Caco-2 (cell line): Measurements from ENCODE around the gene AZU1. TPM values are rescaled to one million over a fixed set of nuclear protein-coding genes. Genes with fewer than 3 reads are reported as not detected.

ENCODE experiments used
- BruUV-seq: library from RNA; stranded (reverse); fragments of 400-500 nt; replicated peaks from 2 replicates; lab custom pipeline; 2021; lab: Mats Ljungman, UMichigan
- CTCF ChIA-PET: fragments of 300-600 bp; sonication (Branson Sonifier 250); formaldehyde crosslinking; loops from one replicate; lab custom pipeline; 2022; ENCODE audit warnings: antibody characterized with exemption; lab: Charles Lee
- POLR2A ChIA-PET: fragments of 300-600 bp; sonication (Branson Sonifier 250); formaldehyde crosslinking; loops from one replicate; lab custom pipeline; 2022; ENCODE audit warnings: antibody characterized with exemption; lab: Charles Lee
- DNase-seq, 2 experiments: peaks; one replicate each; pipeline versions ENCODE4 v3.0.0 to v3.0.0-alpha.2; 2020 to 2022
- H3K27me3 ChIP-seq: replicated peaks from 2 replicates; pipeline ENCODE4 v1.6.0; 2011; ENCODE audit warnings: low read length; ENCODE audit not compliant: control insufficient read depth, insufficient read depth
- H3K36me3 ChIP-seq: 2 replicates; pipeline ENCODE4 v1.5.1; 2011; ENCODE audit warnings: low read length; ENCODE audit not compliant: control insufficient read depth, insufficient read depth
- H3K4me1 ChIP-seq: fragments of 250-450 bp; sonication (Bioruptor Pico); 2 replicates; pipeline ENCODE4 v1.5.1; 2020; ENCODE audit warnings: mild to moderate bottlenecking
- H3K4me3 ChIP-seq: 2 replicates; pipeline ENCODE4 v1.5.1; 2011; ENCODE audit warnings: low read depth, mild to moderate bottlenecking, control low read depth, low read length
- H3K9me3 ChIP-seq: fragments of 250-450 bp; sonication (Bioruptor Pico); 2 replicates; pipeline ENCODE4 v1.5.1; 2020; ENCODE audit warnings: mild to moderate bottlenecking, moderate library complexity
- H3K27ac Mint-ChIP-seq: one replicate; pipeline ENCODE4 v1.8.0; 2022; ENCODE audit warnings: mixed read lengths; ENCODE audit not compliant: unreplicated experiment
- H3K27me3 Mint-ChIP-seq: one replicate; pipeline ENCODE4 v1.8.0; 2022; ENCODE audit warnings: mixed read lengths; ENCODE audit not compliant: insufficient read depth, unreplicated experiment
- H3K36me3 Mint-ChIP-seq: one replicate; pipeline ENCODE4 v1.8.0; 2022; ENCODE audit warnings: mild to moderate bottlenecking, mixed read lengths; ENCODE audit not compliant: insufficient read depth, unreplicated experiment
- H3K4me1 Mint-ChIP-seq: one replicate; pipeline ENCODE4 v1.8.0; 2022; ENCODE audit warnings: low read depth, mixed read lengths; ENCODE audit not compliant: unreplicated experiment
- H3K4me3 Mint-ChIP-seq: one replicate; pipeline ENCODE4 v1.8.0; 2022; ENCODE audit warnings: mild to moderate bottlenecking, moderate library complexity, mixed read lengths; ENCODE audit not compliant: unreplicated experiment
- H3K9me3 Mint-ChIP-seq: one replicate; pipeline ENCODE4 v1.8.0; 2022; ENCODE audit warnings: mixed read lengths; ENCODE audit not compliant: unreplicated experiment
- intact Hi-C: fragments of 100-400 bp; cut with micrococcal nuclease; formaldehyde crosslinking; loops from one replicate; pipeline ENCODE4 v1.10.0; 2022; ENCODE audit not compliant: unreplicated experiment
- total RNA-seq: library from RNA; stranded (reverse); gene quantifications from 2 replicates; pipeline ENCODE4 v1.2.3, GENCODE V29; 2022
- TF ChIP-seq, protein P1 (sequence below), 2 experiments: fragments of 200-600 bp in 1 of 2; IDR thresholded peaks; 1 replicate in 1 of 2; 2 replicates in 1 of 2; pipeline versions ENCODE4 v1.5.1 to v1.8.0; 2011 to 2022; ENCODE audit warnings: antibody characterized with exemption in 1 of 2, control low read depth in 1 of 2, inconsistent platforms in 1 of 2, low read depth in 1 of 2, low read length in 1 of 2, mild to moderate bottlenecking in 1 of 2, moderate library complexity in 1 of 2; ENCODE audit not compliant: insufficient read depth in 1 of 2, severe bottlenecking in 1 of 2, unreplicated experiment in 1 of 2

AZU1 gene
- total RNA-seq, 1 experiment from 2014 or later = not detected

DNA sequence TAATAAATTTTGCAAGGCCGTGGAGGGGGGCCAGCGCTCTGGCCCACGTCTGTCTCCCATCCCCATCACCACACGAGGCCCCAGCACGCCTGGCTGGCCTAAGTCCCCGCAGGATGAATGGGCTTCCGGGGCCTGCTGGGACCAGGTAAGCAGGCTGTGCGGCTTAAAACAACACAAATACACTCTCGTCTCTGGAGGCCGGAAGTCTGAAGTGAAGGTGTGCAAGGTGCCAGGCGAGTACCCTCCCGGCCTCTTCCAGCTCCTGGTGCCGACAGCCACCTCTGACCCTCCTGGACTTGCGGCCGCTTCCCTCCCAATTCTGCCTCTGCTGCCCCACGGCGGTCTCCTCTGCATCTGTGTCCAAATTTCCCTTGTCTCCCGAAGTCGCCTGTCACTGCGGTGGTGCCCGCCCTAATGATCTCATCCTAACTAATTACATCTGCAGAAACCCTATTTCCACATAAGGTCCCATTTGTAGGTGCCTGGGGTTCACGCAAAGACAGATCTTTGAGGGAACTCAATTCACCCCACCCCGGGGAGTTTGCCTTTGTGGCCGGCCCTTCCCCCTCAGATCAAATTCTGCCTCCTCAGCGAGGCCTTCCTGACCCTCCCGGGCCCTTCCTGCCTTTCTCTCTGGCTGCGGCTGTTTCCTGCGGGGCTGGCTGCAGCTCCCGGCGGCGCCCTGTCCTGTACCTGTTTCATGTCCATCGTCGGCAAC is 38.5 kb upstream of the AZU1 start:
- peaks cover 12% of the 10 kb centered on the region for H3K4me1 Mint-ChIP-seq
- no peaks in the 10 kb centered on the region for H3K27me3 Mint-ChIP-seq
- peaks cover 5% of the 10 kb centered on the region; the same call in 1 of the 2 replicates for H3K4me1 ChIP-seq
- TF ChIP-seq, protein P1, sequence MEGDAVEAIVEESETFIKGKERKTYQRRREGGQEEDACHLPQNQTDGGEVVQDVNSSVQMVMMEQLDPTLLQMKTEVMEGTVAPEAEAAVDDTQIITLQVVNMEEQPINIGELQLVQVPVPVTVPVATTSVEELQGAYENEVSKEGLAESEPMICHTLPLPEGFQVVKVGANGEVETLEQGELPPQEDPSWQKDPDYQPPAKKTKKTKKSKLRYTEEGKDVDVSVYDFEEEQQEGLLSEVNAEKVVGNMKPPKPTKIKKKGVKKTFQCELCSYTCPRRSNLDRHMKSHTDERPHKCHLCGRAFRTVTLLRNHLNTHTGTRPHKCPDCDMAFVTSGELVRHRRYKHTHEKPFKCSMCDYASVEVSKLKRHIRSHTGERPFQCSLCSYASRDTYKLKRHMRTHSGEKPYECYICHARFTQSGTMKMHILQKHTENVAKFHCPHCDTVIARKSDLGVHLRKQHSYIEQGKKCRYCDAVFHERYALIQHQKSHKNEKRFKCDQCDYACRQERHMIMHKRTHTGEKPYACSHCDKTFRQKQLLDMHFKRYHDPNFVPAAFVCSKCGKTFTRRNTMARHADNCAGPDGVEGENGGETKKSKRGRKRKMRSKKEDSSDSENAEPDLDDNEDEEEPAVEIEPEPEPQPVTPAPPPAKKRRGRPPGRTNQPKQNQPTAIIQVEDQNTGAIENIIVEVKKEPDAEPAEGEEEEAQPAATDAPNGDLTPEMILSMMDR (IDR thresholded peaks at IDR 0.05; ENCODE audit: insufficient read depth in 1 of 2, low read depth in 1 of 2, low read length in 1 of 2, severe bottlenecking in 1 of 2, unreplicated experiment in 1 of 2) = no peak
- POLR2A ChIA-PET = no interaction called here
- DNase-seq = no peak
- CTCF ChIA-PET = no interaction called here
- H3K9me3 Mint-ChIP-seq = no peaks in the 10 kb centered on the region
- H3K36me3 ChIP-seq = no peaks in the 10 kb centered on the region; the same call in 1 of the 2 replicates
- no peaks in the 10 kb centered on the region for H3K27me3 ChIP-seq
- BruUV-seq = no TSS peak
- intact Hi-C loops = no loop called here
- H3K9me3 ChIP-seq = no peaks in the 10 kb centered on the region
- H3K4me3 ChIP-seq = no peak overlapping the region
- H3K4me3 Mint-ChIP-seq = no peak overlapping the region
- H3K36me3 Mint-ChIP-seq = peaks cover 88% of the 10 kb centered on the region
- H3K27ac Mint-ChIP-seq = peak overlapping the region; percentile 71

DNA sequence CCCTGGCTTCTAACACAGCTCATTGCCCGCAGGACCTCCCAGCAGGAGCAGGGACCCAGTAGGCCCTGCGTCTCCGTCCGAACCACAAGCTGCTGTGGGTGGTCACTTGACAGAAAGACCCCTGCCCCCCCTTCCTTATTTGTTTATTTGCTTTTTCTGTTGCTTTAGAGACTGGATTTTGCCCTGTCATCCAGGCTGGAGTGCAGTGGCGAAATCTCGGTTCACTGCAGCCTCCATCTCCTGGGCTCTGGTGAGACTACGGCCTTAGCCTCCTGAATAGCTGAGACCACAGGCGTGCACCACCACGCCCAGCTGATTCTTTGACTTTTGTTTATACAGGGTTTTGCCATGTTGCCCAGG is 38.0 kb upstream of the AZU1 start:
- CTCF ChIA-PET = no interaction called here
- POLR2A ChIA-PET = no interaction called here
- no peaks in the 10 kb centered on the region for H3K27me3 ChIP-seq
- intact Hi-C loops = no loop called here
- peaks cover 5% of the 10 kb centered on the region; the same call in 1 of the 2 replicates for H3K4me1 ChIP-seq
- no peak overlapping the region for H3K4me3 ChIP-seq
- no peaks in the 10 kb centered on the region; the same call in 1 of the 2 replicates for H3K36me3 ChIP-seq
- H3K36me3 Mint-ChIP-seq = peaks cover 82% of the 10 kb centered on the region
- TF ChIP-seq, protein P1 (IDR thresholded peaks at IDR 0.05; ENCODE audit: insufficient read depth in 1 of 2, low read depth in 1 of 2, low read length in 1 of 2, severe bottlenecking in 1 of 2, unreplicated experiment in 1 of 2) = no peak
- peak overlapping the region; percentile 71 for H3K27ac Mint-ChIP-seq
- H3K4me1 Mint-ChIP-seq = peaks cover 12% of the 10 kb centered on the region
- no peak for DNase-seq
- H3K4me3 Mint-ChIP-seq = no peak overlapping the region
- BruUV-seq = no TSS peak
- H3K9me3 ChIP-seq = no peaks in the 10 kb centered on the region
- H3K9me3 Mint-ChIP-seq = no peaks in the 10 kb centered on the region
- H3K27me3 Mint-ChIP-seq = no peaks in the 10 kb centered on the region

DNA sequence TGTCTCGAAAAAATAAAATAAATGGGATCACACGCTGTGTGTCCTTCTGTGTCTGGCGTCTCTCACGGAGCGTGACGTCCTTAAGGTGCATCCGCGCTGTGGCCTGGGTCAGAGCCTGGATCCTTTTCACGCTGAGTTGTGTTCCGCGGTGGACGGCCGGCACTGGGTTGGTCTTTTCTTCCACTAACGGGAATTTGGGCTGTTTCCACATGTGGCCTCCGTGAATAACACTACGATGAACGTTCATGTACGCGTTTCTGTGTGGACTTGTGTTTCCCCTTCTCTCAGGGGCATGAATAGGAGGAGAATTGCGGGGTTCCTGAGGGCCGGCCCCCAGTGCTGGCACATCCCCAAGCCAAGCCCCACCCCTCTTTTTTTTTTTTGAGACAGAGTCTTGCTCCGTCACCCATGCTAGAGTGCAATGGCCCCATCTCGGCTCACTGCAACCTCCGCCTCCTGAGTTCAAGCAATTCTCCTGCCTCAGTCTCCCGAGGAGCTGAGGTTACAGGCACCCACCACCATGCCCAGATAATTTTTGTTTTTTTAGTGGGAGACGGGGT is 36.5 kb upstream of the AZU1 start:
- ChIA-PET POLR2A (no interaction called here), CTCF (no interaction called here)
- Histone ChIP-seq H3K36me3 (no peaks in the 10 kb centered on the region; the same call in 1 of the 2 replicates), H3K4me3 (no peak overlapping the region), H3K27me3 (no peaks in the 10 kb centered on the region), H3K4me1 (peaks cover 5% of the 10 kb centered on the region; the same call in 1 of the 2 replicates), H3K9me3 (no peaks in the 10 kb centered on the region)
- Mint-ChIP-seq H3K27ac (no peak overlapping the region), H3K4me3 (no peak overlapping the region), H3K9me3 (no peaks in the 10 kb centered on the region), H3K36me3 (peaks cover 73% of the 10 kb centered on the region), H3K4me1 (peaks cover 12% of the 10 kb centered on the region), H3K27me3 (no peaks in the 10 kb centered on the region)
- no TSS peak for BruUV-seq
- intact Hi-C loops = no loop called here
- TF ChIP-seq, protein P1 (IDR thresholded peaks at IDR 0.05; ENCODE audit: insufficient read depth in 1 of 2, low read depth in 1 of 2, low read length in 1 of 2, severe bottlenecking in 1 of 2, unreplicated experiment in 1 of 2) = no peak
- DNase-seq = no peak
